8988T (cell line): ENCODE data around the gene CALCB.
"Not testable (repeated sequence)": the region's sequence is repeated elsewhere in the genome, so short reads cannot be mapped to it uniquely, and the experiment has no call there.

Source experiments
- DNase-seq: peaks from one replicate; pipeline ENCODE4 v3.0.0; 2011

The CALCB gene, protein sequence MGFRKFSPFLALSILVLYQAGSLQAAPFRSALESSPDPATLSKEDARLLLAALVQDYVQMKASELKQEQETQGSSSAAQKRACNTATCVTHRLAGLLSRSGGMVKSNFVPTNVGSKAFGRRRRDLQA

GRCh38 chr11:15073361-15074205 is at the start of gene CALCB:
Gene CALCB, plus strand, starts transcription at chr11:15073593. Its CDS starts 1,126 bp downstream, at chr11:15074719.
- DNase-seq: peak; percentile 28

DNA sequence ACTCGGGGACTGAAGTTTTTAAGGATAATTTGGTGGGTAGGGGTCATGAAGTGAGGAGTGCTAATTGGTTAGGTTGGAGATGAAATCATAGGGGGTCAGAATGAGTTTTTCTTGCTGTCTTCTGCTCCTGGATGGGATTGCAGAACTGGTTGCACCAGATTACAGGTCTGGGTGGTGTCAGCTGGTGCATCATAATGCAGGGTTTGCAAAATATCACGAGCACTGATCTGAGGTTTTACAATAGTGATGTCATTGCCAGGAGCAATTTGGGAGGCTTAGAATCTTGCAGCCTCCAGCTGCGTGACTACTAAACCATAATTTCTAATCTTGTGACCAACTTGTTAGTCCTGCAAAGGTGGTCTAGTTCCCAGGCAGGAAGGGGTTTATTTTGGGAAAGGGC is 46.4 kb upstream of the CALCB start:
- no peak for DNase-seq

- DNase-seq: no peak
These were observed 45.4 kb upstream of the CALCB start for GRCh38 chr11:15027956-15028355.

- DNase-seq: no peak
These were observed 45.0 kb upstream of the CALCB start for GRCh38 chr11:15028379-15028778.

GRCh38 chr11:15031945-15032344 is 41.4 kb upstream of the CALCB start:
- DNase-seq: not testable (repeated sequence)

- DNase-seq: no peak
These were observed 38.6 kb upstream of the CALCB start for GRCh38 chr11:15034687-15035267.

- DNase-seq: no peak
These were observed 38.1 kb upstream of the CALCB start for GRCh38 chr11:15035283-15035682.

- DNase-seq: no peak
These were observed 34.4 kb upstream of the CALCB start for GRCh38 chr11:15038963-15039362.

DNA sequence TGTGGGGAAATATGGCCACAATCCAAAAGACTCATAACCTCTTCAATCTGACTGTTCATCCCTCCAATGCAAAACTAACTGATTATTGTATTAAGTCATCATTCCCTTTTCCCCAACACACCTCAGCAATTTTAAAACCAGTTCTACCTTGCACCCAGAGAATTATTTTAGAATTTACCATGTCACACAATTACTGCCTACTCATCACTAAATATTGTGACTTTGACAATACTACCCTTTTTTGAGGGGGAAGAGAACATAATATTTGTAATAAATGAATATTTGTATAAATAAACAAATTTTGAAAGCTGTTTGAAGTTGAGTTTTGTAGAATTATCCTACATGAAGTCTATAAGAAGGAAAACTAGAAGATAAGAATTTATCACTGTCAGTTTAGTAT is 28.2 kb upstream of the CALCB start:
- no peak for DNase-seq

DNA sequence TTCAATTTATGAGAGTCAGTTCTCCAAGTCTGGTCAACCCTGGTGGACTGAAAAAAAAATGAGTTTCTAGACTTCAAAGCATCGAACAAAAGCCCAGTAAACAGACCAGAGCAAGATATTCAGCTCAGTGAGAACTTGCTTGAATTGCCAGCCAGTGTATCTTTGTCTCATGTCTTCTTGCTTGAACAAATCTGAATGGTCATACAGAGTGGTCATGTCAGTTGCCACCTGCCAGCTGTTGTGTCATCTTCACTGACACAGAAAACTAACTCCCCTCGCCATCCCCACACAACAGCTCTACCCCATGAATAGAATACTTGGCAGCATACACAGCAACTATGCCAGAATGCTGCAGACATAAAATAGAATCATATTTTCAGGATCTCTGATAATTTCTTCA is 27.5 kb upstream of the CALCB start:
- DNase-seq: no peak

DNA sequence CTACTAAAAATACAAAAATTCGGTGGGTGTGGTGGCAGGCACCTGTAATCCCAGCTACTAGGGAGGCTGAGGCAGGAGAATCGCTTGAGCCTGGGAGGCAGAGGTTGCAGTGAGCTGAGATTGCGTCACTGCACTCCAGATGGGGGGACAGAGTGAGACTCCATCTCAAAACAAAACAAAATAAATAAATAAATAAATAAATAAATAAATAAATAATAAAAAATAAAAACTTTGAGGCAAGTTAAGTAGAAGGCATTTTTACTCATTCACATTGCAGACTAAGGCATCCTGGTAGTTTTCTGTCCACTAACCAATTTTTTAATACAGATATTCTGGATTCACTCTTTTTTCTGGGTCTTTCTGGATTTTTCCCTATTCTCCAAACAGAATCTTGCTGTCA is 26.7 kb upstream of the CALCB start:
- DNase-seq: not testable (repeated sequence)

- DNase-seq: no peak
These were observed 24.8 kb upstream of the CALCB start for GRCh38 chr11:15048616-15049015.

DNA sequence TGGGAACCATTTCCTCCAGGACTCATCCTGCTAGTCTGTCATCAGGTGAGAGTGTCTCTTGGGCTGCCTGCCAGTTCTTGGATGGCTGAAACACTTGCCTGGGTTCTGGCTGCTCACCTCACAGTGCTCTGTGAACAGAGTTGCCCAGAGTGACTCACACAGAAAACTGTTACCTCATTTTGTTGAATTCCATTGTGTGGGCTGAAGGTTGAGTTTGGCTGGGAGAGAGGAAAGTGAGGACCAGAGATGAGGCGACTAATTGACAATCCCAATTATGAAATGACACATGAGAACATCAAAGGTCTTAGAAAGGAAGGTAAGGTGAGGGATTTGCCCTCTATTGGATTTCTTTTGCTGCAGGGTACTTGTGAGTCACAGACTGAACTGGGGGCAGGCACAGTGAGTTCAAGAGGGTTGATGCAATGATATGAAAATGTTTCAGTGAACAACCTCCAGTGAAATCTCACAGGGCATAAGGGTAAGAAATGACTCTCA is 20.2 kb upstream of the CALCB start:
- DNase-seq: no peak

DNA sequence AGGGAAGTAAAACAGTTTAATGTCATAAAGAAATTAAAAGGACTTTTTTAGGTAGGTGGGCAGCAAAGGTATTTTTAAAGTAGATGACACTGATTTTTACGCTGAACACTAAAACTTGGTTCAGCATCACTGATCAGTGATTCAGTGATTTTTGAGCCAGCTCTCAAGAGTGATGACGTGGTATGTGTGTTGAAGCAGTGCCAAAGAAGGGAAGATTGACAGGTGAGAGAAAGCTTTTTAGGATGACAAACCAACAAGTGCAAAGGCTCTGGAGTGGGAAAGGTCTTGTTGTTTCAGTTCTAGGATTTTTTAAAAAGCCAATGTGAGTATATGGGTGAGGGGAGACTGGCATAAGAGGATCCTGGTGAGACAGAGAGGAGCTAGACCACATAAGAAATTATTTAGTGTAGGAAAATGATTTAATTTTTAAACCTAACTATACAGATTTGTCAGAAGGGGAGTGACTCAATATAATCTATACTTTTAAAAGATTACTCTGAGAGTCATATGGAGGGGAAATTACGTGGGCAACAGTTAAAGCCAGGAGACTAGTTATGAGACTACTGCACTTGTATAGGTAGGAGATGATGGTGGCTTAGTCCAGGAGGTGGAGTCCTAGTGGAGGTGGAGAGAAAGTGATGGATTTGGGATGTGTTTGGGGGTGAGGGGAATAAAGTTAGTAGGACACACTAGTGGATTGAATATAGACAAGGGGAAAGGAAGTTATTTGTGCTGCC is 17.6 kb upstream of the CALCB start:
- DNase-seq: no peak

DNA sequence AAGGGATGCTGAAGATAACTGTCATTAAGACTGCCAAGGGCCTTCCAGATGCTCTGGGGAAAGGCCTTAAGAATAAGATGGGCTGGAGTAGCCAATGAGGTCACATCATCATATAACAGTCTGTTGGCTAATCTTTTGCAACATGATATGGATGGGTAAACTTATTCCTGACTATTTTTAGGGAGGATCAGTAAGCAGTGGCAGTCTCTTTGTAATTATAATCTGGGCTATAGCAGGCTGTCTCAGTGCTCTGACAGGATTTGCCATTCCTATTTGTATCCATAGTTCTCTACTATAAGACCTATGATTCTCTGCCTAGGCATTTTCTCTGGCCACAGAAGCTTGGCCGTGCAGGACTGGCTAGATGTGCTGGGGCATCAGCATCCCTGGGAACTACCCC is 16.1 kb upstream of the CALCB start:
- no peak for DNase-seq

- no peak for DNase-seq
These were observed 14.1 kb upstream of the CALCB start for GRCh38 chr11:15059132-15059915.

- no peak for DNase-seq
These were observed 10.8 kb upstream of the CALCB start for GRCh38 chr11:15062599-15062998.

DNA sequence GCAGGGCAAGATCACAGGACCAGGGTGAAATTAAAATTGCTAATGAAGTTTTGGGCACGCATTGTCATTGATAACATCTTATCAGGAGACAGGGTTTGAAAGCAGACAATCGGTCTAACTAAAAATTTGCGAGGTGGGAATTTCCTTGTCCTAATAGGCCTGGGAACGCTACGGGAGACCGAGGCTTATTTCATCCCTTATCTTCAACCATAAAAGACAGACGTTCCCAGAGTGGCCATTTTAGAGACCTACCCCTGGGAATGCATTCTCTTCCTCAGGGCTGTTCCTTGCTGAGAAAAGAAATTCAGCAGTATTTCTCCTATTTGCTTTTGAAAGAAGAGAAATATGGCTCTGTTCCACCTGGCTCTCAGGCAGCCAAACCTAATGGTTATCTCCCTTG is 3.6 kb upstream of the CALCB start:
- not testable (repeated sequence) for DNase-seq

DNA sequence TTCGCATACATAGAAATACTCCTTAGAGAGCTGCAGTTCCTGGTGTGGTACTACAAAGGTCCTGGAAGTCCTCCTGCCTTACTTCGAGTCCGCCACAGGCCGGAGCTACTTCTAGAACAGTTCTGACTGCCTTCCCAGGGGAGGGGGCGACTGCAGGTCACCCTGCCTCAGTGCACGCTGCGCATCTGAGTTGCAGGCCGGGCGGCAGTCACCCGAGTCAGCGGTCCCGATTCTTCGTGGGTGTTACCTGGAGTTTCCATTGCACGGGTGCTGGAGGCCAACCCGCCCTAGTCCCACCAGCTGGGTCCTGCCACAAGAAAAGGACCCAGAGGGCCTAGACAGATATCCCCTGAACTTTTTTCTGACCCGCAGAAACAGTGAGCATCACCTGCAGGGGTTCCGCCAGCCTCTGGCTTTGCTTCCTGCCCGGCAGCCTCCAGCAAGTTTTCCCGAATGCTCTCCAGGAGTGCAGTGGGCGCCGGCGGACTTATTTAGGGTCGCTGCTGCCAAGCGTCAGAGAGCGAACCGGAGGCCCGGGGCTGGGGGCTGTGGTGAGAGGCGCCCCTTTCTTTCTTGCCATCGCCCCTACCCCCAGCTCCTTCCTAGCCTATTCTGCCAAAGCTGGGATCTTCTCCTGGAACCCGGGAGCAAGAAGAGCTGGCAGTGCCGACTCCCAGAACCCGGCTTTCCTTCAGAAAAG is 1.7 kb upstream of the CALCB start:
- DNase-seq: no peak

DNA sequence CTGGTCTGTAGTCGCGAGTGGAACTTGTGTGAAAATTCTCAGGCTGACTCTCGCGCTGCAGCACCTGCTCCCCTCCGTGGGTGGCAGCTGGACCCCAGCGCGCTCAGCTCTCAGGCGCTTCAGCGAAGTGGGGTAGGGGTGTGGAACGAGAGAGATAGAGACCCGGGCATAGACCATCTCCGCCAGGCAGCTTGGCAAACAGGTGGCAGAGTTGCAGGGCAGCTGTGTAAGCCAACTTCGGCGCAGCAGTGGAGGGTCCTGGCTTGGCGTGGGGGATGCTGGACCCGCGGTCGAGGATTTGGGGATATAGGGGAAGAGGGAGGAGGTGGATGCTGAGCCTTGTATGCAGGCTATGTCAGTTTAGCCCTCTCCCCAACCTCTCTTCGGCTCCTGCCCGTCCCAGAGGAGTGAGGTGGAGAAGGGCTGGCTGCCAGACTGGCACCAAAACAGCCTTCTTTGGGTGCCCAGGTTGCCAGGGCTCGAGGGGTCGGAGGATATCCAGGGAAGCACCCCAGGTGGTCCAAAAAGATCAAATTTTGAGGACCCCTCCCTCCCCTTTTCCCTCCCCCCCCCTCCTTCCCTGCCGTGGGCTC is 746 bp upstream of the CALCB start:
- DNase-seq: no peak
